ENCODE results near the gene NT5M.

GRCh38 chr17:17326275-17326875 lies 23.2 kb downstream of the NT5M start:
- TF ChIP-seq CTCF (IDR thresholded peaks at IDR 0.05; ENCODE audit: insufficient read depth, low read length) = no peak
- no peak for TF ChIP-seq POLR2AphosphoS5 (IDR thresholded peaks at IDR 0.05; ENCODE audit: low read depth)

All from HL-60 (cell line).